ENCODE results near the gene DEXI.

Gene DEXI

GRCh38 chr16:10892782-10893318 is 49.4 kb downstream of the DEXI start:
- 0 out of 2 replicates have a peak, but pooled peaks cover 4% of the 10 kb centered on the region for H4K20me1 ChIP-seq (ENCODE audit: control insufficient read depth, insufficient read depth, low read depth, low read length)
- peaks cover 51% of the 10 kb centered on the region for H3K36me3 ChIP-seq (ENCODE audit: control insufficient read depth, low read length)
- TF ChIP-seq EZH2phosphoT487 (IDR thresholded peaks at IDR 0.05; ENCODE audit: borderline replicate concordance, low read length) = no peak
- TF ChIP-seq, protein P1, sequence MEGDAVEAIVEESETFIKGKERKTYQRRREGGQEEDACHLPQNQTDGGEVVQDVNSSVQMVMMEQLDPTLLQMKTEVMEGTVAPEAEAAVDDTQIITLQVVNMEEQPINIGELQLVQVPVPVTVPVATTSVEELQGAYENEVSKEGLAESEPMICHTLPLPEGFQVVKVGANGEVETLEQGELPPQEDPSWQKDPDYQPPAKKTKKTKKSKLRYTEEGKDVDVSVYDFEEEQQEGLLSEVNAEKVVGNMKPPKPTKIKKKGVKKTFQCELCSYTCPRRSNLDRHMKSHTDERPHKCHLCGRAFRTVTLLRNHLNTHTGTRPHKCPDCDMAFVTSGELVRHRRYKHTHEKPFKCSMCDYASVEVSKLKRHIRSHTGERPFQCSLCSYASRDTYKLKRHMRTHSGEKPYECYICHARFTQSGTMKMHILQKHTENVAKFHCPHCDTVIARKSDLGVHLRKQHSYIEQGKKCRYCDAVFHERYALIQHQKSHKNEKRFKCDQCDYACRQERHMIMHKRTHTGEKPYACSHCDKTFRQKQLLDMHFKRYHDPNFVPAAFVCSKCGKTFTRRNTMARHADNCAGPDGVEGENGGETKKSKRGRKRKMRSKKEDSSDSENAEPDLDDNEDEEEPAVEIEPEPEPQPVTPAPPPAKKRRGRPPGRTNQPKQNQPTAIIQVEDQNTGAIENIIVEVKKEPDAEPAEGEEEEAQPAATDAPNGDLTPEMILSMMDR (IDR thresholded peaks at IDR 0.05; ENCODE audit: low read depth, low read length, poor library complexity, severe bottlenecking) = peak; percentile 35
- no peak overlapping the region for H3K4me3 ChIP-seq (ENCODE audit: low read length)
- H3K4me1 ChIP-seq (ENCODE audit: control insufficient read depth, low read length) = peaks cover 99% of the 10 kb centered on the region
- no peaks in the 10 kb centered on the region for H3K9me2 ChIP-seq (replicated peaks; ENCODE audit: control insufficient read depth, low read length)
- peaks cover 50% of the 10 kb centered on the region for H3F3A ChIP-seq (ENCODE audit: control insufficient read depth, insufficient read depth)
- H3K4me2 ChIP-seq (ENCODE audit: low read length) = peak overlapping the region; percentile 97
- peak overlapping the region; percentile 93; the same call in 1 of the 2 replicates for H3K27ac ChIP-seq (ENCODE audit: low read depth, low read length)
- no peaks in the 10 kb centered on the region for H3K9me3 ChIP-seq (ENCODE audit: control insufficient read depth, insufficient read depth, low read length)
- no peaks in the 10 kb centered on the region for H3K27me3 ChIP-seq (ENCODE audit: control insufficient read depth, low read length)
- H3K79me2 ChIP-seq (ENCODE audit: control insufficient read depth, low read length) = peaks cover 65% of the 10 kb centered on the region

DNA sequence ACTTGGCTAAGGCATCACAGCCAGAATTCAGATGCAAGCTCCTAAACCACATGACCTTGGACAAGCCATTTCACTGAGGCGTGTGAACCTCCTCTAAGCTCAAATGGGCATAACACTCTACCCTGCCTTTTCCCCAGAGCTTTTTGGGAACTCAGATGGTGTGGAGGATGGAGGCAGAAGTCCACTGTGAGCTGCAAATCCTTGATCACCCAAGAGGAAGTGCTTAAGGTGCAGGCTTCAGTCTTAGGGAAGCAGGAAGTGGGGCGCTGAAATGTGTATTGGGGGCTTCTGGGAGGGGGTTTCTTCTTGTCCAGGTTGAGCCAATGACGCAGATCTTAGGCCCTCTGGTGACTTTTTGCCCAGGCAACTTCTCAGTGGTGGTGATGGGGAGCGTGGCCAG is 52.4 kb downstream of the DEXI start:
- 0 out of 2 replicates have a peak, but pooled peaks cover under 1% of the 10 kb centered on the region for H4K20me1 ChIP-seq (ENCODE audit: control insufficient read depth, insufficient read depth, low read depth, low read length)
- H3K4me1 ChIP-seq (ENCODE audit: control insufficient read depth, low read length) = peaks cover 99% of the 10 kb centered on the region
- peaks cover 48% of the 10 kb centered on the region for H3K36me3 ChIP-seq (ENCODE audit: control insufficient read depth, low read length)
- H3K27ac ChIP-seq (ENCODE audit: low read depth, low read length) = peak overlapping the region; percentile 93
- peak overlapping the region; percentile 97 for H3K4me2 ChIP-seq (ENCODE audit: low read length)
- H3K9me3 ChIP-seq (ENCODE audit: control insufficient read depth, insufficient read depth, low read length) = no peaks in the 10 kb centered on the region
- H3K27me3 ChIP-seq (ENCODE audit: control insufficient read depth, low read length) = no peaks in the 10 kb centered on the region
- peaks cover 86% of the 10 kb centered on the region for H3K79me2 ChIP-seq (ENCODE audit: control insufficient read depth, low read length)
- peak overlapping the region; percentile 78 for H3K4me3 ChIP-seq (ENCODE audit: low read length)
- H3F3A ChIP-seq (ENCODE audit: control insufficient read depth, insufficient read depth) = peaks cover 50% of the 10 kb centered on the region
- TF ChIP-seq, protein P1 (IDR thresholded peaks at IDR 0.05; ENCODE audit: low read depth, low read length, poor library complexity, severe bottlenecking) = no peak
- TF ChIP-seq EZH2phosphoT487 (IDR thresholded peaks at IDR 0.05; ENCODE audit: borderline replicate concordance, low read length) = no peak
- no peaks in the 10 kb centered on the region for H3K9me2 ChIP-seq (replicated peaks; ENCODE audit: control insufficient read depth, low read length)

- peak overlapping the region; percentile 78 for H3K4me3 ChIP-seq (ENCODE audit: low read length)
- H3K36me3 ChIP-seq (ENCODE audit: control insufficient read depth, low read length) = peaks cover 61% of the 10 kb centered on the region
- H3K79me2 ChIP-seq (ENCODE audit: control insufficient read depth, low read length) = peaks cover 89% of the 10 kb centered on the region
- peak overlapping the region; percentile 93 for H3K27ac ChIP-seq (ENCODE audit: low read depth, low read length)
- H3K9me2 ChIP-seq (replicated peaks; ENCODE audit: control insufficient read depth, low read length) = no peaks in the 10 kb centered on the region
- H3F3A ChIP-seq (ENCODE audit: control insufficient read depth, insufficient read depth) = peaks cover 49% of the 10 kb centered on the region
- H3K4me2 ChIP-seq (ENCODE audit: low read length) = peak overlapping the region; percentile 97
- peaks cover 100% of the 10 kb centered on the region for H3K4me1 ChIP-seq (ENCODE audit: control insufficient read depth, low read length)
- H3K27me3 ChIP-seq (ENCODE audit: control insufficient read depth, low read length) = no peaks in the 10 kb centered on the region
- H4K20me1 ChIP-seq (ENCODE audit: control insufficient read depth, insufficient read depth, low read depth, low read length) = no peaks in the 10 kb centered on the region
- H3K9me3 ChIP-seq (ENCODE audit: control insufficient read depth, insufficient read depth, low read length) = no peaks in the 10 kb centered on the region
- TF ChIP-seq, protein P1 (IDR thresholded peaks at IDR 0.05; ENCODE audit: low read depth, low read length, poor library complexity, severe bottlenecking) = no peak
- TF ChIP-seq EZH2phosphoT487 (IDR thresholded peaks at IDR 0.05; ENCODE audit: borderline replicate concordance, low read length) = no peak
Measured at GRCh38 chr16:10888320-10888937, 53.8 kb downstream of the DEXI start.
